ENCODE data around the gene FZD1.

FZD1 gene

DNA sequence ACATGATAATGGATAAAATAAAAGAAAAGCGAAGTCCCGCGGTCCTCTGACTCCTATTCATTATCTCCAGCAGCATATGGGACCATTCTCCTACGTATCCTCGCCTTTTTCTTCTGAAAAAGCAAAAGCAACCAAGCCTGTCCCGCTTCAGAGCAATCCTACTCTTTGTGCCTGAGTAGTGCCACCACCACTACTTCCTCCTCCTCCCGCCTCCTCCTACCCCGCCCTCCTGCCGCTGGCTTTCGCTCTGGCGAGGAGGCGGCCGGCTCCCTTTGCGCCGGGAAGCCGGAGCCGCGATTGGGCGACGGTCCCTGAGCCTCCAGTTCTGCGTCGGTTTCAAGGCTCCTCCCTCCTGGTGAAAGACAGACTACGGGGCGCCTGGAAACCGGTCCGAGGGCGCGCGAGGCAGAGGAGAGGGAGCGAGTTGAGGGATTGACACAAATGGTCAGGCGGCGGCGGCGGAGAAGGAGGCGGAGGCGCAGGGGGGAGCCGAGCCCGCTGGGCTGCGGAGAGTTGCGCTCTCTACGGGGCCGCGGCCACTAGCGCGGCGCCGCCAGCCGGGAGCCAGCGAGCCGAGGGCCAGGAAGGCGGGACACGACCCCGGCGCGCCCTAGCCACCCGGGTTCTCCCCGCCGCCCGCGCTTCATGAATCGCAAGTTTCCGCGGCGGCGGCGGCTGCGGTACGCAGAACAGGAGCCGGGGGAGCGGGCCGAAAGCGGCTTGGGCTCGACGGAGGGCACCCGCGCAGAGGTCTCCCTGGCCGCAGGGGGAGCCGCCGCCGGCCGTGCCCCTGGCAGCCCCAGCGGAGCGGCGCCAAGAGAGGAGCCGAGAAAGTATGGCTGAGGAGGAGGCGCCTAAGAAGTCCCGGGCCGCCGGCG, at the start of gene FZD1:
Gene FZD1 (plus strand): TSS at position 388 of the 878 bp plus-strand sequence. CDS start 448 bp downstream, at position 836.
- peak; percentile 98 for DNase-seq

DNA sequence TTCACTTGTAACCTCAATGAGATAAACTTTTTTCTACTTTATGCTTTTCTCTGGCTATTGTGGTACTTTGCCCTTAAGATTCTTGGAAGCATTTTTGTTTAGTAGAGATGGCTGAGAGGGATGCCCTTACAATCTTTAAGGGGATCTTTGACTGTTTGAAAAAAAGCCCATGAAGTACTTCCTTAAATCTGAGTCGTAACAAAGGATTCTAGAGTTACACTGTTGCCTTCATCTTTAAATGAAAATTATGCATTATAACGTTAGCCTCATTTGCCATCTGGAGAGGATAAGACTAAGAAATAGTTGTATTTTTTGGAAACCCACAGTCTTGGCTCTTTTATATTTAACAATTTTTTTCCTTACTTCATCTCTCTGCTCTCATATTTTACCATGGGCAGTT, 37.8 kb upstream of the FZD1 start:
- no peak for DNase-seq

DNA sequence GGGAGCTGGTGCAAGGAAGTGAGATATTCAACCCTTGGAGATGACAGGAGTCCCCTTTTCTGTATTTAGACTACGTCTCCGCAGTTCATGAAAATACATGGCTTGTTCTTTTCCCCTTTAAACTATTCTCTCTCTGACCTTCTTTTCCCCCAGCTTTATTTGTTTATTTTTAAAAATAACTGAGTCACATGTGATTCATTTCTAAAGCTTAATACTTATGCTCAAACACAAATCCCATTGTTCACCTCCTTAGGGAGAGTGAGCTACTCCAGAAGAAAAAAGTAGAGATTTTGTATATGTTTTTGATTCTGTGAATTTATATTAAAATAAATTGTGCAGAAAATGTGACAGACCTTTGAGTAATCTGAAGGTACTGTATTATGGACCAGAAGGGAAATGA, 35.9 kb upstream of the FZD1 start:
- DNase-seq: no peak

DNA sequence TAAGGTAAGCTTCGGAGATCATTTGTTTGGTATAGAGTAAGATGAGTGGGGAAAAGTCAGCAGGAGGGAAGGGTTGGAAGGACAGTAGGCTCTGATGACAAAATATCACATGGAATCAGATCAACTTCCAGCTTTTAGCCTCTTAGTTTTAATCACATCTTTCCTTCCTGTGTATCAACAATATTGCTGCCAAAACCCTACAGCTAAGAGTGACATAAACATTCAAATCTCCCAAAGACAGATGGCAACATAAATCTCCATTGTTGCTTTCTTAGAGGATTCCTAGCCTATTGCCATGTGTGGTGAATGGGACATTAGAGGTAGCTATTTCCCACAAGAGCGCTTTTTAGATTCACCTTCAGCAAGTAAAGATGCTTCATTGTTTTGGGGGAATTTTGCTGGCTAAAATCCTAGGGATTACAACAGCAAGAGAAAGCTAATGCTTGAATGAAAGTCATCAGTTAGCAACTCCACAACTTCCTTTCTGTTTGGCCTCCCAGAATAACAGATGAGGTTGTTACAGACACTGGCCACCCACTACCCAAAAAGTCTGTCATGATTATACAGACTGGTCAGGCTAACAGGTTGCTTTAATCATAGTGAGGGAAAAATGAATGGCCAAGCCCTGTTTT, 35.2 kb upstream of the FZD1 start:
- DNase-seq: no peak

DNA sequence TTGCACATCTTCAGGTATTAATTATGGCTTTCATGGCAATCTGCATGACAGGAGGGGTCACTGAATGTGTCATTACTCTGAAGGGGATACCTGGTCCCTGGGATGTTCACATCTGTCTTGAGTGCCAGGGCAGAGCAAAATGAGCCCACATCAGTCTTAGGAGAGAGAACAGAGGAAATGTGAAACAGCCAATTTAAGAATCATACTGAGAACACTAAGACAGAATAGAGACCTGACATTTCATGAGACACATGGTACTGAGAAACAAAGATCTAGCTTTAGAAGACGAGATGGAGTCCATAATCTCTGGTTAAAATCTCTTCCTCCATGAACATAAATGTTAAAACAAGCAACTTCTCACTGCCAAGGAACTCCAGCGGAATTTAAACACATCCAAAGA, 34.1 kb upstream of the FZD1 start:
- DNase-seq: no peak

DNA sequence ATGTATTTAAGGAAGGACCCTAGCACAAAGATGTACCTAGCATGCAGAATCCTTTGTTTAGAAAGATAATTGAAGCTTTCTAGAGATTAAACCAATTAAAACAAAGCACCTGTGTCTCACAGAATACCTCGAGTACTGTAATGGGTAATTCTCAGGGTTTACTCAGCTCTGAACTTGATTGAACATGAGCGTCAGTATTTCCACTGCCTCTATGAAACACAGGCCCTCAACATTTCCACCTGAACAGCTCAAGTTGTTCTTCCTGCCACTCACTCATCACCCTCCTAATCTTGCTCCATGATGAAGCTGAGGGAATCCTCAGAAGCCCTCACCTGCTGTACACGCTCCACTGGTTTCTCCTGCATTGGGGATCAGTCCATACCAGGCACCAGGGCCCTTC, 33.7 kb upstream of the FZD1 start:
- DNase-seq: no peak

DNA sequence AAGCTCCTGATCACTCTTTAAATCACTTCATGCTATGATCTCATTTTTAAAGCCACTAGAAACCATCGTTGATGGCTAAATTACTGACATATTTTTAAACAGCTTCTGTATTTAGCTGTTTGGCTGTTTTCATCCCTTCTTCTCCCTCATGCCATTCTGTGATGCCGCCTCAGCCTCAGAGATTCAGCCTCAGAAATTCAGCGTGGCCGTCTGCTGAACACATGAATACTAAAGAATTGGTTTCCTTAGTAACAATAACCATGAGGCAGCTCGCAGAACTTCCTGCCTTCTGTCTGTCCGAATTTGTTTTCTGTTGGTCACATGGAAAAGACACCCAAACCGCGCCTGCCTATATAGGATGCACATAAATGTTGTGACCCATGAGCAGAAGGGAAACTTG, 31.0 kb upstream of the FZD1 start:
- DNase-seq: no peak

DNA sequence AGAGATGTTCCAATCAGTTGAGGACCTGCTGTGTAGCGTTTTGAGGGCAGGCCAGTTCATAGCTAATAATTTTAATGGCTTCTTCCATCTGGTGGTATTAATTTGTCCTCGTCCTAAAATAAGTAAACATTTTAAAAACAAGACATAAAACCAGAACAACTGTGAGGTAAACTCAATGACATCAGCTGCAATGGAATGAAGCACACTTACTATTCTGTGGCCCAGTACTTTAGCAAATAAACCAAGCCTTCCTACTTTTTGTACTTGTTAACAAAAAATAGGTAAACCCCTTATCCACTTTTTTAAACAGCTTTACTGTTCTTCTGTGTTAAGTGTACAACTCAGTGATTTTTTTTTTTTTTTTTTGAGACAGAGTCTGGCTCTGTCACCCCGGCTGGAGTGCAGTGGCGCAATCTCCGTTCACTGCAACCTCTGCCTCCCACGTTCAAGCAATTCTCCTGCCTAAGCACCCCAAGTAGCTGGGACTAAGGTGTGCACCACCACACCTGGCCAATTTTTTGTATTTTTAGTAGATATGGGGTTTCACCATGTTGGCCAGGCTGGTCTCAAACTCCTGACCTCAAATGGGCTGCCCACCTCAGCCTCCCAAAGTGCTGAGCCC, 28.9 kb upstream of the FZD1 start:
- no peak for DNase-seq

DNA sequence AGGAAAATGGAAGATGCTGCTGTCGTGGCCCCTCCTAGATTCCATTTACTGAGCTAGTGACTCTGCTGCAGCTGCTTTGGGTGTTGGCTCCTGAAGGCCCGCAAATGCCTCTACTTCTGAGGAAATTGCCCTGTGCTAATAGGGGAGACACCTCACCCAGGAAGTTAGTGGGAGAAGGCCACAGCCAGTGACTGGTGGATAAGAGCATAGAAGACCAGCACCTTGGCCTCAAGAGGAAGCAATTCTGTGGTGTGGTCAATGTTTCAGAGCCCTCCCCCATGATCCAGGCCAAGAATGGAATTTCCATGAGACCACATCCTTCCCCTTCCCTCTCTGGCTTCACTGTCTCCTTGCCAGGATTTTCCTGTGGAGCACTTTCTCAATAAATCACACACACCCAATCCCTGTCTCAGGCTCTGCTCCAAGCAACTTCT, 25.0 kb upstream of the FZD1 start:
- peak; percentile 79 for DNase-seq

DNA sequence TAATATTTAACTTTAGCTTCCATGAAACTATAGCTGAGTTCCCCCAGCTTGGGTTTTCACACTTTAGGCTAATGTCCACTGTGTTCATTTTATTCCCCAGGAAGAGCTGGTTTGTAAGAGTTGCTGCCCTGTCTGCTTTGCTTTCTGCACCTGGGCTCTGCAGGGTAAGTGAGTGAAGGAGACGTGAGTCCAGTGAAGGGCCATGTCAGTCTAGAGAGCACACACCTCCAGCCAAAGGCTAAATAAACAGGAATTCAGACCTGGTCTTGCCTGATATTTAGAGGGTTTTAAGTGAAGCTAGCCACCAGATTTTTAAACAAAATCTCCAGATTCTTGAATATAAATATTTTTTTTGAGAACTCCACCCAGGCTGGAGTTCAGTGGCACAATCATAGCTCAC, 24.5 kb upstream of the FZD1 start:
- no peak for DNase-seq

DNA sequence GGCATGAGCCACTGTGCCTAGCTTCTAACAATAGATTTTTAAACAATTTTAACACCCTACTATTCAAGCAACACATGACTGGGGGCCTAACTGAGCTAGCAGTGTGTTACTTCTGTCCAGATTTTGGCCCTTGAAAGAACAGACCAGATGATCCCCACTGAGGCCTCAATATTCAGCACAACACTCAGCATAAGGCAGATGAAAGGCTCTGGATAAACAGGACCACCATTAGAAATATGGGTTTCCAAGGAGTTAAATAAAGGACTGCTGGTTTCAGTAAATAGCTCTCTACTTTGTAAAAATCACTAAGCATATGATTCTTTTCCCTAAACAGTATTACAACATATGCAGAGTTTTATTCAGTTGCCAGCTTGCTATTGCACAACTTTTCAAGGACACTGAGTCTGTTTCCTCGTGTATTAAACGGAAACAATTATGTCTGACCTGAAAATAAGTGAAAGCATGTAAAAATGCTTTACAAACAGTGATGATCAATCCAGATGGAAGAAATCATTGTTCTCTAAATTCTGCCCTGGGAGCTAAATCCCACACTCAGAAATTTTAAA, 23.8 kb upstream of the FZD1 start:
- peak; percentile 58 for DNase-seq

DNA sequence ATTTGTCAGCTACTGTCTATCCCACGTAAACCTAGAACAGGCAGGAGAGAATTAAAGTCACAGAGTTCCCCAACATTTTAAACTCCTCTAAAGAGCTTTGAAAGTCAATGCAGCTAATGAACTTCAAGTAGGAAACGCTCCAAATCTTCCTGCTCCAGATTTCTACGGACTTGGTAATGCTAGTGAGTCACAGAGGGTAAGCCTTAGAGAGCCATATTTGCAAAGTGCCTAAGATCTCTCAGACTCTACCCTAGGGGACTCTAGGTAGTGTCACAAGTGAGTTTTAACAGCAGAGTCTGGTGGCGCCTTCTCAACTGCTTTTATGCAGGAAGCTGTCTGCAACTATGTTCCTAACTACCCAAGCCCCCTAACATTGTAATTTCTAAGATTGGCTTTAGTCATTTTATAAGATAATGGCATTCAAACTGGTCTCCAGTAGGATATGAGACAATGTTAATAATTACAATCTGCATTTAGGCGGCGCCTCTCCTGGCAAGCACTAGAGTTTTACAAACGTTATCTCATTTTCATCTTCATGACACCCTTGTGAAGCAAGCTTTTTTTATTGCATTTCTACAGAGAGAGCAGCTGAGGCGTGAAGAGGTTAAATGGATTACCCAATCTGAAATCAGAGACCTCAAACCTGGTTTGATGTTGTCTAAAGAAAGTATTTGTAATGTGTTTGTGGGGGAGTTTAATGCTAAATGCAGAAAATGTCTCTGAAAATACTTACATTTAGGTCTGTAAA, 22.0 kb upstream of the FZD1 start:
- no peak for DNase-seq

DNA sequence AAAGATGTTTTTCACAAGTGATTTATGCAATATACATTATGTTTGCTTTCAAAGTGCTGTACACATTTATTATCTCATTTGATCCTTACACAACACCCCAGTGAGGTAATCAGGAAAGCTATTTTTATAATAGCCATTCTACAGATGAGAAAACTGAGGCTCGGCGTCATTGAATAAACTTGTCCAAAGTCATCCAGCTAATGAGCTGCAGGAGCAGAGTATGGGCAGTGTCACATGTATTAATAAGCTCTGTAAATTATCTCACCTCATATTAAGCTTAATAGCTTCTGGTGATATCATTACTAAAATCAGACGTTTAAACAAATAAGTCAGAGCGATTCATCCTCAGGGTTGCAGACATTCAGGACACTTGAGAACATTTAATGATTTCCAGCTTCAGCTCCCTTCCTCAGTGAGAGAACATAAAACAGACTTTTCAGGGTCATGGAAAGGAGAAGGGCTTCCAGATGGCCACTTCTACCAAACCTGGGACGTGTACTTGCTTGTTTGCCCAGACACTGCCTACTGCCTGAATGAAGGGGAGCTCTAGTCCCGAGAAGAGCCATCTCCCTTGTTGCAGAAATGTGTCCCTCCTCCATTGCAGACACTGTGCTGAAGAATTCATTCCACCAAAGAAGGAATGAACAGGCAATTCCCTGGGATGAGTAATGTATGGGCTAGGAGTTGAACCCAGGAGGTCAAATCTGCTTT, 20.5 kb upstream of the FZD1 start:
- DNase-seq: no peak

DNA sequence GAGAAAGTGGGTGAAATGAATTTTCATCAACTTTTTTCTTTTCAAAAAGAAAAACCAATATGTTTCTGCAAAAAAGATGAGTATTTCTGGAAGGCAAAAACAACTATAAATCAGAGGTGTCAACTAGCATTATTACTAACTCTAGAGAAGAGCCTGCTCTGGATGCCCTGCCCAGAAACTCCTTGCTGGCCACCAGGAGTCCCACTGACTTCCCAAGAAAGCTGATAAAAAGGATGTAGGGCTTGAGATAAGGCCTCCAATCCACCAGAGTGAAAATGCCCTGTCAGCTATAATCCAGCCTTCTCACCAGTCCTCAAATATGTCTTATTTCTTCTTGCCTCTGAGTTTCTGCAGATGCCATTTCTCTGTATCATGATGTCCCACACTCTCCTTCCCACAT, 16.7 kb upstream of the FZD1 start:
- DNase-seq: no peak

DNA sequence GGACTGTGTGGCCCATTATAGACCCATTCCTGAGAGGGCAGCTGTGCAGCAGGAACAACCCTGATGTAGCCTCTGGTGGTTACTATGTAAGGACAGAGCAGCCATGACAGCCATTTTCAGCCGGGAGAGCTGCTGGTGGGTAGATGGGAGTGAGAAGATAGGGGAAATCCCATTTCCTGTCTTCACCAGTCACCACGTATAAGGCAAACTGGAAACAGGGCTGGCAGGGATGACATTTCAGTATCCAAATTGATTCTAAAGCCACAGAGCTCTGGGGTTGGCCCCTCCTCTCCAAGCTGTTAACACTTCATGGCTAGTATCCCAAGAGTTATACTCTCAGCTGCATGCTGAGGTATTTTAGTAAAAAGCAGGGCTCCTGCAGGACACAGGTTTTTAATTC, 15.2 kb upstream of the FZD1 start:
- no peak for DNase-seq

DNA sequence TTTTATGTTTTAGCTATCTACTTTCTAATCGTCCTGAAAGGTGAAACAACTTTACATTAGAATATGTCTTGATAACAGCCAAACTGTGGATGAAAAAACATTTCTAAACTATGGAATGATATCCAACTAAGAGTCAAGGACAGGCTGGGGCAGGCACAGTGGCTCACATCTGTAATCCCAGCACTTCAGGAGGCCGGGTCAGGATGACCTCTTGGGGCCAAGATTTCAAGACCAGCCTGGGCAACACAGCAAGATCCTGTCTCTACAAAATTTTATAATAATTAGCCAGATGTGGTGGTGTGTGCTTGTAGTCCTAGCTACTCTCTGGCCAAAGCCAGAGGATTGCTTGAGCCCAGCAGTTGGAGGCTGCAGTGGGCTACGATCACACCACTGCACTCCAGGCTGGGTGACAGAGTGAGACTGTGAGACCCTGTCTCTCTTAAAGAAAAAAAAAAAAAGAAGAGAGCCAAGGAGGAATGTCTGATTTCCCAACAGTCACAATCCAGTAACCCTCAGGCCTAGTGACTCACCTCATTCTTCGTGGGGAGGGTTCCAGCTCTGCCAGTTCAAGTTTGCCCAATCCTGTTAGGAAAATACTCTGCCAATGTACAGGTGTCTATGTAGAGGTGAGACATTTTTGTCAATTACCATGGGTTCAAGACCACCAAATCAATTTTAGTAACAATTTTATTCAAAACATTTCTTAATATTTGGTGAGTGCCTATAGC, 14.6 kb upstream of the FZD1 start:
- no peak for DNase-seq

DNA sequence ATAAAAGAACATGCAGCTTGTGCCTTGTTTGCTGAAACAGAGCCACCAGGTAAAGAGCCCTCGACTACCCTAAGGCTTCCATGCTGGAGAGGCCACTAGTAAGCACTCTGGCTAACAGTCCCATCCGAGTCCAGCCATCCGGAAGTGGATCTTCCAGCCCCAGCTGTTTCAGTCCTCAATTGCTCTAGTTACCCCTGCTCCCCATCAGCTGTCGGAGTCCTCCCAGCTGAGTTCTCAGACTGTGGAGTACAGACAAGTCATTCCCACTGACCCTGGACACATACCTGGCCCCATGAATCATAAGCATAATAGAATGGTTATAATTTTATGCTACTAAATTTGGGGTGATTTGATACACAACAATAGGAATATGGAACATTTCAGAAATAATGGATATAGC, 13.5 kb upstream of the FZD1 start:
- no peak for DNase-seq

DNA sequence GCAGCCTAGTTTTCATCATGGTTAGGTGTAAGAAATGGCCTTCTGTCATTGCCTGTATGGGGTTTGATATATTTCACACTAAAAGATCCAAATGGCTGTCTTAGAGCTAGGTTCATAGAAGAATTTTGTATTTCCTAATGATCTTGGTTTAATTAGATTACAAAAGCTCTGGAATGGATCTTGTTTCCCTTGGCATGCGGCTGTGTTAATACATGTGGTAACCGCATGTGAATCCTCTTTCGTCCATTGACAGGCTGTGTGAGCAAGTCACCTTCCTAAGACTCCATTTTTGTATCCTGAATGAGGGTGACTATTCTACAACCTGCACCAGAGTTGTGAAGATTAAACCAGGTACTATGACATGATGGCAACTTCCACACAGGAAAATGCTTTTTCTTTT, 12.4 kb upstream of the FZD1 start:
- no peak for DNase-seq

DNA sequence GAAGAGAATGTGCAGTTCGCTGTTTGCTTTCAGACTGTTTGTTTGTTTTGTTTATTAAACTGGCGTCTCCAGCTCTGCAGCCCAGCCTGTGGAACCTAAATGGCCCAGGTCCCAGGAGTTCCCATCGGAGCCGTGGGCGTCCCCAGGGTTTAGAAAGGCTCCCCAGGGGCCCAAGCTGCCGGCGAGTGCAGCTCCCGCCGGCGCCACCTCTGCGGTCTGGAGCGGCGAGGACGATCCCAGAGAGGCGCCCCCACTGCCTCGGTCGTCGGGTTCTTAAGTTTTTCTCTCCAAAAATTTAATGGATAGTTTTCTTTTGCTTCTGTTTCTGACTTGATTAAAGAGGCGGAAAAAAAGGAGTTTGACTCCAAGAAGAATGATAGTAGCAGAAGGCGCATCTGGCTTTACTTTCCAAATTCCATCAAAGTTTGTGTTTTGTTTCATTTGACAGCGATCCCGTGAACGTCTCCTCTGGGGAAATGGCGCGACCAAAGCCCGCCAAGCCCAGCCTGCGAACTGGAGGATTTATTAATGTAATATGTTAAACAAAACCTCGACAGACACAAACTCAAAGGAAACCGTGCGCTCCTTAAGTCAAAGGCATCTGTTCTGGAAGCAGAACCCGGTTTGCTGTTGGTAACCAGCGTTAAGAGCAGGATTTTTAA, 718 bp upstream of the FZD1 start:
- DNase-seq: peak; percentile 38

DNA sequence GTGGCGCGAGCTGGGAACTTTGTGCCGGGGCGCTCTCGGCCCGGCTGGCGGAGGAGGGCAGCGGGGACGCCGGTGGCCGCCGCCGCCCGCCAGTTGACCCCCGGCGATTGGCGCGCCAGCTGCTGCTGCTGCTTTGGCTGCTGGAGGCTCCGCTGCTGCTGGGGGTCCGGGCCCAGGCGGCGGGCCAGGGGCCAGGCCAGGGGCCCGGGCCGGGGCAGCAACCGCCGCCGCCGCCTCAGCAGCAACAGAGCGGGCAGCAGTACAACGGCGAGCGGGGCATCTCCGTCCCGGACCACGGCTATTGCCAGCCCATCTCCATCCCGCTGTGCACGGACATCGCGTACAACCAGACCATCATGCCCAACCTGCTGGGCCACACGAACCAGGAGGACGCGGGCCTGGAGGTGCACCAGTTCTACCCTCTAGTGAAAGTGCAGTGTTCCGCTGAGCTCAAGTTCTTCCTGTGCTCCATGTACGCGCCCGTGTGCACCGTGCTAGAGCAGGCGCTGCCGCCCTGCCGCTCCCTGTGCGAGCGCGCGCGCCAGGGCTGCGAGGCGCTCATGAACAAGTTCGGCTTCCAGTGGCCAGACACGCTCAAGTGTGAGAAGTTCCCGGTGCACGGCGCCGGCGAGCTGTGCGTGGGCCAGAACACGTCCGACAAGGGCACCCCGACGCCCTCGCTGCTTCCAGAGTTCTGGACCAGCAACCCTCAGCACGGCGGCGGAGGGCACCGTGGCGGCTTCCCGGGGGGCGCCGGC, 870 bp downstream of the FZD1 start:
- DNase-seq: peak; percentile 64
